ENCODE data around the gene PTPN21.
A peak's percentile ranks its signal among the peaks of the same experiment; 100 is the strongest.

Gene PTPN21

DNA sequence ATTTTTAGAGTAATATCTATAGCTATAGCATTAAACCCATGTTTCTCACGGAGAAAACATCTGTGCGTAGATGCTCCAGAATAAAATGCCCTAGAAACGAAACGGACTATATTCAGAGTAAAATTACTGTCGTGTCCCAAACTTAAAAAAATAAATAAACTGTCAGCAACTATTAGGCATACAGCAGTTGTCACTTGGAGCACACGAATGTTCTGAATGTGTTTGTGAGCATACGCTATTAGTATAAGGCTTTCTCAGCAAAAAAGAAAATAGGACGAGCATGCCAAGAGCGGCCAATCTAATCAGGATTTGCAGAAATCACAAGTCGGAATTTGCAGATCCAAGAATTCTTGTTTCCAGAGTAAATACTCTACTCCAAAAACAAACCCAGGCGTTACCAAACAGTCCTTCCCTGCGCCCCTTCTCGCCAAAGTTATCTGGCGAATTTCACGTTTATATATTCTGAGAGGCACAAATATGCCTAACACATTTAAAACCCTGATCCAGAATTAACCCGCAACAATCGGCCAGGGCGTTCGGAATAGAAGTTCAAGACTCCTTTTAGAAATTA lies 836 bp downstream of the PTPN21 start:
- no peak for DNase-seq (ENCODE audit: low read depth, low spot score)
- Histone ChIP-seq H3K4me3 (ENCODE audit: low read length) (peak overlapping the region; percentile 65), H3K27me3 (ENCODE audit: control insufficient read depth, insufficient read depth, low read length) (no peaks in the 10 kb centered on the region), H3K4me1 (ENCODE audit: control insufficient read depth, insufficient read depth, low read length) (peaks cover 2% of the 10 kb centered on the region; the same call in 1 of the 2 replicates), H3K9me3 (ENCODE audit: control insufficient read depth, insufficient read depth, low read length) (no peaks in the 10 kb centered on the region), H3K36me3 (ENCODE audit: control insufficient read depth, insufficient read depth, low read length) (no peaks in the 10 kb centered on the region), H3K27ac (ENCODE audit: low read length) (no peak overlapping the region)
- WGBS (ENCODE audit: insufficient coverage, insufficient read length), result no CpG with 5 or more reads among the region's 19 CpGs

GRCh38 chr14:88552876-88553275 lies 1.9 kb downstream of the PTPN21 start:
- WGBS (ENCODE audit: insufficient coverage, insufficient read length), result no CpG with 5 or more reads among the region's 2 CpGs
- Histone ChIP-seq H3K4me3 (ENCODE audit: low read length) (no peak overlapping the region), H3K9me3 (ENCODE audit: control insufficient read depth, insufficient read depth, low read length) (no peaks in the 10 kb centered on the region), H3K4me1 (ENCODE audit: control insufficient read depth, insufficient read depth, low read length) (peaks cover 2% of the 10 kb centered on the region; the same call in 1 of the 2 replicates), H3K27me3 (ENCODE audit: control insufficient read depth, insufficient read depth, low read length) (no peaks in the 10 kb centered on the region), H3K36me3 (ENCODE audit: control insufficient read depth, insufficient read depth, low read length) (no peaks in the 10 kb centered on the region), H3K27ac (ENCODE audit: low read length) (no peak overlapping the region)
- no peak for DNase-seq (ENCODE audit: low read depth, low spot score)

DNA sequence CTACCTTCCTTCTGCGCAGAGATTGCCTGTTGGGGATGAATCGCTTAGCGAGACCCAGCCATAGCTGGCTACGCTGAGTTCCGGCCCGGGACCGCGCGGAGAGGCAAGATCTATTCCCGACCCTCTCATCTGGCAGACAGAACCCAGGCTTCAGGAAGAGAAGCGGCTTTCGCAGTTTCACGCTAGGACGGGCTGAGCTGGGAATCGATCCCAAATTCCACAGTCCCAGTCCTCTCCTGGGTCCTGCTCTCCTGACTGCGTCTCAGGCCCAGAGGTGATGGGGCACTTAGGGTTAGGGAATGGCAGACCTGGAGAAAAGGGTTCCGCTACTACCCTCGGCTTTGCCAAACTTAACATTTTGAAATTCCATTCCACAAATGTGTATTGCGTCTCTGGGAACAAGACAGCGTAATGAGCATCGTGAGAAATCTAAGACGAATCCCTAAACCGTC lies 2.8 kb downstream of the PTPN21 start:
- Histone ChIP-seq H3K27ac (ENCODE audit: low read length) (no peak overlapping the region), H3K4me1 (ENCODE audit: control insufficient read depth, insufficient read depth, low read length) (peaks cover 2% of the 10 kb centered on the region; the same call in 1 of the 2 replicates), H3K9me3 (ENCODE audit: control insufficient read depth, insufficient read depth, low read length) (no peaks in the 10 kb centered on the region), H3K36me3 (ENCODE audit: control insufficient read depth, insufficient read depth, low read length) (no peaks in the 10 kb centered on the region; the same call in 1 of the 2 replicates), H3K4me3 (ENCODE audit: low read length) (peak overlapping the region; percentile 78; the same call in 1 of the 2 replicates), H3K27me3 (ENCODE audit: control insufficient read depth, insufficient read depth, low read length) (no peaks in the 10 kb centered on the region)
- no CpG with 5 or more reads among the region's 23 CpGs for WGBS (ENCODE audit: insufficient coverage, insufficient read length)
- DNase-seq (ENCODE audit: low read depth, low spot score), result no peak

DNA sequence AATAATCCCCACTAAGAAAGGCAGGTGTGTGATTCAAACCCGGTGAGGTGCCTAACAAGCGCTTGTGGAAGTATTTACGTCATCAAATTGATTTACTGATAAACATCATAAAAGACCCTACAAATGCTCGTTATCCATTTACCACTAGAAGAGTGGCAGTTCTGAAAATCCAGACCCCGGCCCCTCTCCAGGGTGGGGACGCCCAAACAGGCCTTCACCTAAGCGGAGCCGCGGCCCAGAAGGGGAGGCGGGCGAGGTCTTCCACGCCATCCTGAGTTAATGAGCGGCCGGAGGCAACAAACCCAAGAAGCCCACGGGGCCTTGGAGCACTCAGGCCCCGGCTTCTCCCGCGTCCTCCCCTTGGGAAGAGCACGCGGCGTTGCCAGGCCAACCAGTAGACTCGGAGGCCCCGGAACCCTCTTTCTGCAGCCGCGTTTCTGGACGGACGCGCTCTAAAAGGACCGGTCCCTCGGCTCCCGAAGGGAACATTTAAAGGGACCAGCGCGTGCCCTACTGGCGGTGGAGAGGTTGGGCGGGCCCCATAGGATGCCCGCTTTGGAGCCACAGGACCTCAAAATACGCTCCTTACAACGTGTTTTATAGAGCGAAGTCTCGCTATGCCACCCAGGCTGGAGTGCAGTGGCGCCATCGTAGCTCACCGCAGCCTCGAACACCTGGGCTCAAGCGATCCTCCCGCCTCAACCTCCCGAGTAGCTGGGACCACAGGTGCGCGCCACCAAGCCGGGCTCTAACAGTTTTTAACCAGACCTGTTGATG lies 3.5 kb downstream of the PTPN21 start:
- Histone ChIP-seq H3K27me3 (ENCODE audit: control insufficient read depth, insufficient read depth, low read length) (no peaks in the 10 kb centered on the region), H3K36me3 (ENCODE audit: control insufficient read depth, insufficient read depth, low read length) (no peaks in the 10 kb centered on the region; the same call in 1 of the 2 replicates), H3K27ac (ENCODE audit: low read length) (no peak overlapping the region), H3K9me3 (ENCODE audit: control insufficient read depth, insufficient read depth, low read length) (no peaks in the 10 kb centered on the region), H3K4me1 (ENCODE audit: control insufficient read depth, insufficient read depth, low read length) (peaks cover 2% of the 10 kb centered on the region; the same call in 1 of the 2 replicates), H3K4me3 (ENCODE audit: low read length) (peak overlapping the region; percentile 78; the same call in 1 of the 2 replicates)
- DNase-seq (ENCODE audit: low read depth, low spot score), result no peak
- no CpG with 5 or more reads among the region's 50 CpGs for WGBS (ENCODE audit: insufficient coverage, insufficient read length)

- Histone ChIP-seq H3K4me3 (ENCODE audit: low read length) (no peak overlapping the region), H3K27ac (ENCODE audit: low read length) (no peak overlapping the region), H3K4me1 (ENCODE audit: control insufficient read depth, insufficient read depth, low read length) (no peaks in the 10 kb centered on the region; the same call in 1 of the 2 replicates), H3K27me3 (ENCODE audit: control insufficient read depth, insufficient read depth, low read length) (no peaks in the 10 kb centered on the region), H3K36me3 (ENCODE audit: control insufficient read depth, insufficient read depth, low read length) (no peaks in the 10 kb centered on the region; the same call in 1 of the 2 replicates), H3K9me3 (ENCODE audit: control insufficient read depth, insufficient read depth, low read length) (no peaks in the 10 kb centered on the region)
- WGBS (ENCODE audit: insufficient coverage, insufficient read length), result no CpG with 5 or more reads among the region's 15 CpGs
- no peak for DNase-seq (ENCODE audit: low read depth, low spot score)
Measured at GRCh38 chr14:88550078-88550477, 4.7 kb downstream of the PTPN21 start.

DNA sequence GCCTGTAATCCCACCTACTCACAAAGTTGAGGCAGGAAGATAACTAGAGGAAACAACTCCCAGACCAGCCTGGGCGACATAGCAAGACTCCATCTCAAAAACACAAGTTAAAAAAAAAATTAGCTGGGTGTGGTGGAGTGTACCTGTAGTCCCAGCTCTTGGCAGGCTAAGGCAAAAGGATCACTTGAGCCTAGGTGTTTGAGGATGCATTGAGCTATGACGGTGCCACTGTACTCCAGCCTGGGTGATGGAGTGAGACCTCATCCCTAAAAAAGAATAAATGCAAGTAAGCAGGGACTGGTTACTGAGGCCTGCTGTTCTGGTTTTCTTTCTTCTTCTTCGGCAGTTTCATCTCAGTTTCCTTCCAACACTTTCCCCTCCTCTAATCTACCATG lies 7.4 kb downstream of the PTPN21 start:
- Histone ChIP-seq H3K4me3 (ENCODE audit: low read length) (no peak overlapping the region), H3K27me3 (ENCODE audit: control insufficient read depth, insufficient read depth, low read length) (no peaks in the 10 kb centered on the region), H3K9me3 (ENCODE audit: control insufficient read depth, insufficient read depth, low read length) (no peaks in the 10 kb centered on the region), H3K27ac (ENCODE audit: low read length) (no peak overlapping the region), H3K36me3 (ENCODE audit: control insufficient read depth, insufficient read depth, low read length) (no peaks in the 10 kb centered on the region; the same call in 1 of the 2 replicates), H3K4me1 (ENCODE audit: control insufficient read depth, insufficient read depth, low read length) (no peaks in the 10 kb centered on the region; the same call in 1 of the 2 replicates)
- no peak for DNase-seq (ENCODE audit: low read depth, low spot score)
- WGBS (ENCODE audit: insufficient coverage, insufficient read length), result no CpG with 5 or more reads among the region's 3 CpGs

DNA sequence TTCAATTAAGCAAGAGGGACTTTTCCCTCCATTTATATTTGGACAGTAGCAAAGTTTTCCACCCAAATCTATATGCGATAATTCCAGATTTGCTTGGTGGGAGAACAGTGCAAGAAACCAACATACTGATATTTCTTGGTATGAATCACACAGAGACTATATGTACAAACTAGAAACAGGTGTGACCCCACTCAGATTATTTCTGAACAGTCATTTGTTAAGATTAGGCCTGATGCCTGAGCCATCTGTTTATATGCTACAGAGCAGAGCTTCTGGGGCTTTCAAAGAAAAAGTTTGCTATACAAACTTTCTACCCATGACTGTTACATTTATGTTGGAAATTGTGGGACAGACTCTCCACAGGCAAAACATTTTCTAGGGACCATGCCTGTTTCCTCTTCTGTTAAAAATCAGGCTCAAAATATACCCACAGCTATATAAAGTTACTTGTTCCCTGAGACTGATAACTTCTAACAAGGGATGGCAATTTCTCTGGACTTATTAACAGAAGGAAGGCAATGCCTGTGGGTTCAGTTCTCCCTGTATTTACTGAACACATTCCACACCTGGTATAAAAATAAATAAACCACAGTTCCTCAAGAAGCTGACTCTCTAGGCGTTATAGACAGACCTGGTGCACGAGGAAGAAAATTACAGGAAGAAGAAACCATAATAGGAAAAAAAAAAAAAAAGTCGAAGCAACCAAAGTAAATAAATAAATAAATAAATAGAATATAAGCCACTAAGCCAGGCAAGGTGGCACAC lies 8.0 kb downstream of the PTPN21 start:
- Histone ChIP-seq H3K27me3 (ENCODE audit: control insufficient read depth, insufficient read depth, low read length) (no peaks in the 10 kb centered on the region), H3K4me1 (ENCODE audit: control insufficient read depth, insufficient read depth, low read length) (no peaks in the 10 kb centered on the region; the same call in 1 of the 2 replicates), H3K9me3 (ENCODE audit: control insufficient read depth, insufficient read depth, low read length) (no peaks in the 10 kb centered on the region), H3K4me3 (ENCODE audit: low read length) (no peak overlapping the region), H3K27ac (ENCODE audit: low read length) (no peak overlapping the region), H3K36me3 (ENCODE audit: control insufficient read depth, insufficient read depth, low read length) (no peaks in the 10 kb centered on the region; the same call in 1 of the 2 replicates)
- no CpG with 5 or more reads among the region's 4 CpGs for WGBS (ENCODE audit: insufficient coverage, insufficient read length)
- no peak for DNase-seq (ENCODE audit: low read depth, low spot score)

- Histone ChIP-seq H3K27ac (ENCODE audit: low read length) (no peak overlapping the region), H3K4me1 (ENCODE audit: control insufficient read depth, insufficient read depth, low read length) (no peaks in the 10 kb centered on the region), H3K27me3 (ENCODE audit: control insufficient read depth, insufficient read depth, low read length) (no peaks in the 10 kb centered on the region), H3K36me3 (ENCODE audit: control insufficient read depth, insufficient read depth, low read length) (no peaks in the 10 kb centered on the region; the same call in 1 of the 2 replicates), H3K9me3 (ENCODE audit: control insufficient read depth, insufficient read depth, low read length) (no peaks in the 10 kb centered on the region), H3K4me3 (ENCODE audit: low read length) (no peak overlapping the region)
- WGBS (ENCODE audit: insufficient coverage, insufficient read length), result no CpG with 5 or more reads among the region's 3 CpGs
- DNase-seq (ENCODE audit: low read depth, low spot score), result no peak
Measured at GRCh38 chr14:88545256-88545655, 9.6 kb downstream of the PTPN21 start.

- Histone ChIP-seq H3K9me3 (ENCODE audit: control insufficient read depth, insufficient read depth, low read length) (no peaks in the 10 kb centered on the region), H3K36me3 (ENCODE audit: control insufficient read depth, insufficient read depth, low read length) (no peaks in the 10 kb centered on the region; the same call in 1 of the 2 replicates), H3K27me3 (ENCODE audit: control insufficient read depth, insufficient read depth, low read length) (no peaks in the 10 kb centered on the region), H3K27ac (ENCODE audit: low read length) (no peak overlapping the region), H3K4me3 (ENCODE audit: low read length) (no peak overlapping the region), H3K4me1 (ENCODE audit: control insufficient read depth, insufficient read depth, low read length) (no peaks in the 10 kb centered on the region)
- DNase-seq (ENCODE audit: low read depth, low spot score), result no peak
- WGBS (ENCODE audit: insufficient coverage, insufficient read length), result no CpG with 5 or more reads among the region's 6 CpGs
Measured at GRCh38 chr14:88542857-88543795, 11.7 kb downstream of the PTPN21 start.
